NCI-H2196 treated with DMSO at 0.1 percent for 48 hours (cell line): ENCODE results near the gene ADGRB3.
"Not testable (repeated sequence)": the region's sequence is repeated elsewhere in the genome, so short reads cannot be mapped to it uniquely, and the experiment has no call there.

Experiments
- DNase-seq: peaks from one replicate; lab custom pipeline; 2025; ENCODE audit not compliant: unreplicated experiment; lab: John Stamatoyannopoulos, UW

Gene ADGRB3

DNA sequence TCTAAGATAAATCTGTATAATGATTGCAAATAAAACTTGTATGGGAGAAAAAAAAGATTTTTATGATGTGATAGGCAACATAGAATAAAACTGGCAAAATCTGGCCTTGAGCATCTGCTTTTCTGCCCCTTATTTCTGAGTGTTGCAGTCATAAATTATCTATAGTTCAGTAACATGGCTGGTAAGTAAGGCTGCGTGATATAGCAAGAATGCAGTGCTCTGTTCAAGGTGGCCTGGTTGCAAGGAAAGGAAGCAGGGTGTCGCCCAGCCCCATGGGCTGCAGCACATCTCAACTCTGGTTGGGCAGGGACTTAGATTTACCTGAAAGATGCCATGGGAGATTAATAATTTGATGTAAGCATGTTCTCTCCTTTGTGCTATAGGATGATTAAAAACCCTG, 582.3 kb downstream of the ADGRB3 start:
- no peak for DNase-seq

GRCh38 chr6:69220375-69220774, 585.3 kb downstream of the ADGRB3 start:
- DNase-seq: no peak

- DNase-seq: no peak
Observed at GRCh38 chr6:69232008-69232407, 596.9 kb downstream of the ADGRB3 start.

DNA sequence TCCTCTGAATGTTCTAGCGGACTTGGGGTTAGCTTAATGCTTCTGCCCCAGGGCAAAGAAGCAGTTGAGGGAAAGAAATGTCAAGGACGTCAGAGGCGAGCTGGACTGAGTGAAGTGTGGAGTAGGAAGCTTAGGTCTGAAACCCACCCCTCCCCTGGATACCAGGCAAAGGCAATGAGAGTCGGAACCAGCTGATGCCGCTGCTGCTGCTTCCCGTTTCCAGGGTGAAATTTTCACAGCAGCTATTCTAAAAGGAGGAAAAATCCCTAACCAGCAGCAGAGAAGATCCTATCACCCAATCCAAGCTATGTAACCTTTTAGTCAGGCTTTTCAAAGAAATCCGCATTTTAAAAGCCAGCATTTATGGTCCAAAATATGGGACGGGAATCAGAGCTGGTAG, 597.4 kb downstream of the ADGRB3 start:
- no peak for DNase-seq

GRCh38 chr6:69232911-69233448, 597.9 kb downstream of the ADGRB3 start:
- no peak for DNase-seq

- no peak for DNase-seq
Observed at GRCh38 chr6:69238067-69238466, 603.0 kb downstream of the ADGRB3 start.

GRCh38 chr6:69246983-69247382, 611.9 kb downstream of the ADGRB3 start:
- no peak for DNase-seq

- DNase-seq: no peak
Observed at GRCh38 chr6:69261010-69261409, 625.9 kb downstream of the ADGRB3 start.

GRCh38 chr6:69263297-69263696, 628.2 kb downstream of the ADGRB3 start:
- no peak for DNase-seq

DNA sequence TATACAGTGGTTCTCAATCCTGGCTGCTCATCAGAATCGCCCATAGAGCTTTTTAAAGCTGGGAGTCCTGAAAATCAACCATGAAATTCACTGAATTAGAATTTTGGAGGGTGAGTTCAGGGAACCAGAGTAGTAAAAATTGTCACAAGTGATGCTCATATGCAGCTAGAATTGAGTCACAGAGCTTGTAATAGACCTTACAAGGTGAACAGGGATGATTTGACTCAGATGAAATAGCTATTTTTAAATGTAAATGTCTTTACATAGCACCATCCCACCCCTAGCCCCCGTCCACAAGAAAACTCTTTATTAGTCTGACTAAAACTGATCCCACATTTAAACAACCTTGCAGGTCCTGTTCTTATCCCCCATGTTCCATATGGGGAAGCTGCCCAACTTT, 630.0 kb downstream of the ADGRB3 start:
- no peak for DNase-seq

DNA sequence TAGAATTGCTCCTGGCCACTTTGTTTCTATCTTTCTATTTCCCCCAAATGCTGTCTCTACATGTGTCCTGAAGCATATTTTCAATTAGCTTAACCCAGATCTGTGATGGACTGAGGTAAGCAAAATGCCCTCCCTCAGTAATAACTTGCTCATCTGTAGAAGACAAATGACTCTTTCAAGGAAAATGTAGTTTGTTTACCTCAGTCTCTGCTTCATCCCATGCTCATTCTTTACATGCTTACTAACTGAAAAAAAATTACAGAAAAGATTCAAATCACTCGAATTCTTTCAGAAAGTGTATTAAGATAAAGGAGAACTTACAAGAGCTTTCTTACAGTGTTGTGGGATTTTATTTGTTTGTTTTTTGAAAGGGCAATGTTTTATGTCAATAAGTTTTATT, 630.6 kb downstream of the ADGRB3 start:
- DNase-seq: no peak

GRCh38 chr6:69276204-69276603, 641.1 kb downstream of the ADGRB3 start:
- no peak for DNase-seq

DNA sequence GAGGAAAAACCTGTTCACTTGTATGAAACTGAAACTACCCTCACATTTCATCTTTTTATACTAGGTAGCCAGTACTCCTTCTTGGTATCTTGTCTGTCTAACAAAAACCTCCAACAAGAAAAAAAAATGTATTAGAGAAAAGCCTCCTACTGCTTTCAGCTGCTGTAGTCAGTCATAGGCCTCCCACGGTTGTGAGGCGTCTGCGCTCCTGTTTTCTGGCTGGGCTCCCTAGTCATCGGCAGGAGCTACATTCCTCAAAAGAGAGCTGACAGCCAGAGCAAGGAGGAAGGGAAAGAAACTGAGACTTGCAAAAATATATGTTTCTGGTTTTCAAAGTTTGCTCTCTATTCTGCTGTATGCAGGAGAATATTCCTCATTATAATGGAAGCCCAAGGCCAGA, 644.7 kb downstream of the ADGRB3 start:
- no peak for DNase-seq

DNA sequence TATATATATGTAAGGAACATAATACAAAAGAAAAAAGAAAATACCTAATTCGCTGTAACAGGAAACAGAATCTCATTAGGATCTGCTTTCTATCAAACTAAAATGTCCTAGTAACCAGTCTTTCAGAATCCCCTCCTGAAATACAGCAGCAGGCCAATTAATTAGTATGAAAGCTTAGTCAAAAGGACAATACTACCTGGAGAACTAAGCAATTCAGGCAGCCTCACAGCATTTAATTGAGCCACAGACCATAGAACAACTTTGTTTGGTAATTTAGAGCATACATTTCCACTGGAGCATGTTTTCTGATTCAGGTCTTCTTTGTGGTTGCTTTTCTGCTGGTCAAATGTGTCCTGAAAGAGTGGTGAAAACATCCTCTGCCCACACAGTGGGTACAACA, 645.8 kb downstream of the ADGRB3 start:
- DNase-seq: no peak

- no peak for DNase-seq
Observed at GRCh38 chr6:69284176-69284730, 649.2 kb downstream of the ADGRB3 start.

- DNase-seq: no peak
Observed at GRCh38 chr6:69285054-69285453, 650.0 kb downstream of the ADGRB3 start.

GRCh38 chr6:69286331-69286730, 651.2 kb downstream of the ADGRB3 start:
- DNase-seq: no peak

- DNase-seq: not testable (repeated sequence)
Observed at GRCh38 chr6:69288198-69288597, 653.1 kb downstream of the ADGRB3 start.

GRCh38 chr6:69289689-69290495, 654.8 kb downstream of the ADGRB3 start:
- DNase-seq: no peak

DNA sequence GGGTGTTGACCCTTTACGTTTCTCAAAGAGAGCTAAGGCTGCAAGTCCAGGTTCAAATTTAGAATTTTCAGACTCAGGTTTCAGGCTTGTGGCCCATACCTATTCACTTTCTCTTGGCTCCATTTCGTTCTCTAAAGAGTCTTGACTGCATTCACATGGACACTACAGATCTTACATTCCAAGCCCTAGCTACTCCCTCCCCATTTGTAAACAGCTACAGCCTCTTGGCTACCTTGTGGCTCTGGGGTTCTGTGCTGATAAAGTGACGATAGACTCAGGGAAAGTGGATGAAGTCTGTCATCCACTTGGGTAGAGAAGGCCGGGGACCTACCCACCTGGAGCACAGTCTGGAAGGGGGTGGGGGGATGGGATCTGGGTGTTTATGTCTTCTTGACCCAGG, 658.4 kb downstream of the ADGRB3 start:
- DNase-seq: no peak

DNA sequence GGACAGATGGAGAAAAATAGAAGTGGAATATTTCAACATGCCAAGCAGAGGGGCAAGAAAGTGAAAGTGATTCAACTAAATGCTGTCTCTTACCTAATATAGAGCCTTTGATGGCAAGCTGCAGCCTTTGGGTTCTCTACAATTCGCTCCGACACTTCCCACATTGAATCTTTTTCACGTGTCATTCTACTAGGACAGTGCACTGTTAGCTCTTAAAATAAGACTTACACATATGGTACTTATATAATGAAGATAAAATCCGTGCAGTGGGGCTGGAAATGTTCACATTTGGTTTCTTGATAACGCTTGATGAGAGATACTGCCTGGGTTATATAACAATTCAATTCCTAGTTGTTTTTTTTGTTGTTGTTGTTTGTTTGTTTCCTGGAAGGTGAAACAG, 659.3 kb downstream of the ADGRB3 start:
- no peak for DNase-seq

GRCh38 chr6:69294862-69295261, 659.8 kb downstream of the ADGRB3 start:
- no peak for DNase-seq

DNA sequence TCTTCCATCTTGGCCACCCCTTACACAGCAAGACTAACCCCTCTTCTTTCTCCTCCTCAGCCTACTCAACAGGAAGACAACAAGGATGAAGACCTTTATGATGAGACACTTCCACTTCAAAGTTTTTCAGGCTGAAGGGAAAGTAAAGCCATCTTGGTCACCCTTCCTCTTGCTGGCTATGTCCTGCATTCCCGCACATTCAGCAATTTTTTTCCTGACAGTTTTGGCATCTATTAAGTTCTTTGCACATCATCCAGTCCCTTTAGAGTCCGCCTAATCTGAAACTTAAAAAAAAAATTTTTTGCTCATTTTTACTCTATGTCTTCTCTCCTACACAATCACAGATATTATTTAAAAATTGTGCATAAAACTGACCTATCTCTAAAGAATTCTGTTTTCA, 668.3 kb downstream of the ADGRB3 start:
- DNase-seq: no peak
